T-helper 2 cell (primary cell): Measurements from ENCODE around the gene GGT6.
"Not testable (repeated sequence)": the region's sequence is repeated elsewhere in the genome, so short reads cannot be mapped to it uniquely, and the experiment has no call there.

ENCODE experiments used
- DNase-seq, 5 experiments: peaks; one replicate each; pipeline versions ENCODE4 v3.0.0 to v3.0.0-alpha.2; 2012 to 2022
- total RNA-seq, 2 donors: gene quantifications; one replicate each; lab custom pipeline; 2026; lab: John Stamatoyannopoulos, UW

GGT6 gene, protein sequence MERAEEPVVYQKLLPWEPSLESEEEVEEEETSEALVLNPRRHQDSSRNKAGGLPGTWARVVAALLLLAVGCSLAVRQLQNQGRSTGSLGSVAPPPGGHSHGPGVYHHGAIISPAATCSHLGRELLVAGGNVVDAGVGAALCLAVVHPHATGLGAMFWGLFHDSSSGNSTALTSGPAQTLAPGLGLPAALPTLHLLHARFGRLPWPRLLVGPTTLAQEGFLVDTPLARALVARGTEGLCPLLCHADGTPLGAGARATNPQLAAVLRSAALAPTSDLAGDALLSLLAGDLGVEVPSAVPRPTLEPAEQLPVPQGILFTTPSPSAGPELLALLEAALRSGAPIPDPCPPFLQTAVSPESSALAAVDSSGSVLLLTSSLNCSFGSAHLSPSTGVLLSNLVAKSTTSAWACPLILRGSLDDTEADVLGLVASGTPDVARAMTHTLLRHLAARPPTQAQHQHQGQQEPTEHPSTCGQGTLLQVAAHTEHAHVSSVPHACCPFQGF
- 0 to 0.07 reads per million in 2 donors for total RNA-seq

DNA sequence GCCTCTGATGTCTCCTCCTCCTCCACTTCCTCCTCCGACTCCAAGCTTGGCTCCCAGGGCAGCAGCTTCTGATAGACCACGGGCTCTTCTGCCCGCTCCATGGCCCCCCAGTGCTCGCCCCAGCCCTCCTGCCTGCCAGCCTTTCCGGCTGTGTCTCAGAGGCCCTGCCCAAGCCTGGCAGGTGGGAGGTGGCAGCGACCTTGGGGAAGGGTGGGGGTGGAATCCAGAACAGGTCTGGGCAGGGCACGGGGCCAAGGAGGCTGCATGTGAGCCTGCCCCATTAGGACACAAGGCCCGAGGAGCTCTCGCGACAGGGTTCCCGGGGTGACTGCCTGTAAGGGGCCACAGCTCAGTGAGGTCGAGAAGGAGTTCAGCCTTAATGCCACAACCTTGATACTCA lies at the start of gene GGT6:
TSS of gene GGT6 (minus strand) at position 157 of the 400 bp plus-strand sequence. CDS start at position 101, 56 bp downstream.
- no peak for DNase-seq

DNA sequence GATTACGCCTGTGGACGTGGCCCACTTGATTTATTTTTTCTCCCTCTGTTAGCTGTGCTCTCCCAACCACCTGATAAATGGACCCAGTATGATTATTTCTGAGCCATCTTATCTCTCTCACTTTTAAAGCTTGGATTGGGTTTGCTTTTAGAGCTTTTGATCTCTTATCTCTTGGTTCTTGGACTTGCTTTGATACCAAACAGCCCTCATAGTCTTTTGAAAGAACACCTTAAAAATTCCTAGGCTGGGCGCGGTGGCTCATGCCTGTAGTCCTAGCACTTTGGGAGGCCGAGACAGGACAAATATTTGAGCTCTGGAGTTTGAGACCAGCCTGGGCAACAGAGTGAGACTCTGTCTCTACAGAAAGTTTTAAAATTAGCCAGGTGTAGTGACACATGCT lies 49.8 kb upstream of the GGT6 start:
- no peak for DNase-seq

DNA sequence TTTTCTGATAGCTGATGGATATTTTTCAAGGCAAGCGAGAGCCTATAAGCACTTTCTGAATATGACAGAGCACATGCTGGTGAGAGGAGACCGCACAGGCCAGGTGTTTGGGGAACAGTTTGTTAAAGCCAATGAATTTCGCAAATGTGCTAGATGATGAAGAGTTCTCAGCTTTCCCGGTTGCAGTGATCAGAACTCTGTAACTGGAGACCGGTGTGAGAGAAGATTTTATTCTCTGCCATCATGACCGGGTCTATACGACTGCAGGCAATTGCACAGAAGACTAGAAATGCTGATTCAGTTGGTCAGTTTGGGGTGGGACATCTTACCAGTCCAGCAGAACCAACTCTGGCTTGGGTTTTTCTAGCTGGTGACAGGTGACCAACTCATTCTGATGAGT lies 49.4 kb upstream of the GGT6 start:
- no peak for DNase-seq

DNA sequence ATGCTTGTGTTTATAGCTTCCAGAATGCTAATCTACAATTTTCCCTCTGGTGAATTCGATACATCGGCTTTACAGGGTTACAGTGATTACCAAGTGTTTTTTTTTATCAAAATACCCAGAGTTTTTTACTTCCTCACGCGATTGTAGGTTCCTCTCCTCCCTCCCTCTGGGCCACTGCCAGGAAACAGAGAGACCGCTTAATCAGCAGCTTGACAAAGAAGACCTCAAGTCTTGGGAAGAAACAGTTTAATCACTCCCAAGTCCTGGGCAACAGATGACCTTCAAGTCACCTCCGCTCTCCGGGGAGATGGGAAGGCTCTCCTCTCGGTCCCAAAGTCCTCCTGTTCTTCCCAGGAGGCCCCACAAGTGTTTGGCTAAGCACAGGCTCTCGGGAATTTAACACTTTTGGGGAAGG lies 47.4 kb upstream of the GGT6 start:
- no peak for DNase-seq

DNA sequence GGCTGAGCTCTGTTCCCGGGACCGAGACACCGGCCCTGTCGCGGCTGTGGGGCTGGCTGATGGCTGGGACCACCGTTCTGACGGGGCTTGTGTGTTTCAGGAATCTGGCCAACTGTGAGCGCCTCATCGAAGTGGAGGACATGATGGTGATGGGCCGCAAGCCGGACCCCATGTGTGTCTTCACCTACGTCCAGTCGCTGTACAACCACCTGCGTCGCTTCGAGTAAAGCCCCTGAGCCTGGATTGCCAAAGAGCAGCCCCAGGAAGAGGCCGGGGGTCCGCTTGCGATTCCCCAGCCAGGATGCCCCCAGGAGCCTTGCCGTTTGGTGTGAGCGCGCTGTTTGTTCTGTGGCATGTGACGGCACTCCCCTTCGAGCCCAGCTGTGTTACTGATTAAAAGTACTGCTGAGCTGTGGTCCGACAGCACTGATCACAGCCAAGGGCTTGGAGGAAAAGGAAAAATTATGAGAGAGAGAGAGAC lies 46.9 kb upstream of the GGT6 start:
- no peak for DNase-seq

DNA sequence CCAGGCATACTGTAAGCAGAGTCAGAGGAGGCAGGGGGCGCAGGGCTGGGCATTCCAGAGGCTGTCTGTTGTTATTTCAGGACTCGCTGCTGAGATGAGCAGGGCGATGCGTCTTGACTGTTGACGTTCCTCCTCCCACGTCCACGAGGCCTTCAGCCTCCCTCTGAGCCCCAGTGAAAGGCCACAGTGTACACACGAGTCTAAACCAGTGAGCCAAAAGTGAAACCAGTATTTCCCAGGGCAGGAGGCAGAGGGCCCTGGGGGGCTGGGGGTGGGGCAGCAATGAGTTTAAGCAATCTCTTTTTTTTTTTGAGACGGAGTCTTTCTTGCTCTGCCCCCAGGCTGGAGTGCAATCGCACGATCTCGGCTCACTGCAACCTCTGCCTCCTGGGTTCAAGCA lies 45.4 kb upstream of the GGT6 start:
- no peak for DNase-seq

DNA sequence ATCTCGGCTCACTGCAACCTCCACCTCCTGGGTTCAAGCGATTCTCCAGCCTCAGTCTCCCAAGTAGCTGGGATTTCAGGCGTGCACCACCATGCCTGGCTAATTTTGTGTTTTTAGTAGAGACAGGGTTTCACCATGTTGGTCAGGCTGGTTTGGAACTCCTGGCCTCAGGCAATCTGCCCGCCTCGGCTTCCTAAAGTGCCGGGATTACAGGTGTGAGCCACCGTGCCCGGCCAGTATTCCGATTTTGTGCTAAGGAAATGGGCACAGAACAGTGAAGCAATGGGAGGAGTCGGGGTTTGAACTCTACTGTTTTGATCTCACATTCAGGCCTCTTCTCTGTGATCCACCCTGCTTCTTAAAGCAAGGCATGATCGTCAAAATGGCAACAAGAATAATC lies 44.4 kb upstream of the GGT6 start:
- not testable (repeated sequence) for DNase-seq

DNA sequence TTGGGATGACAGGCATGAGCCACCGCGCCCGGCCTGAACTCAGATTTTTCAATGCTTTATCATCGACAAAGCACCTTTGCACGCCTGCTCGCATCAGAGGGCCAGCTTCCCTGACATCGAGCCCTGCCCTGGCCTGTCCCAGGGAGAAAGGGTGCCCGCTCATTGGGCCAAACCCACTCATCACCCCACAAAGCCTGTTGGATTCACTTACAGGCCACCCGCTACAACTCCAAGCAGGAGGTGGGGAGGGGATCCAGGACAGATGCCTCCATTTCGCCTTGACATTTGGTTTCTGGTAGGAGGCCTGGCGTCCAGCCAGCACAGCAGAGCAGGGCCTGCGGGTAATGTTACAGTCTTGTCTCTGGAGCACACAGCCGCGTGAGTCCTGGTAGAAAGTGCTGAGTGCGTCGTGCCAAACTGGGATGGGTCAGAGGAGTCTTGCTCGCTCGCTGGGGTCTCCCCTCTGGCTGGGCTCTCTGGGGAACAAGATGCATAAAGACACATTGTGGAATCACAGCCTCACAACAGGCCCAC lies 43.8 kb upstream of the GGT6 start:
- DNase-seq: no peak

DNA sequence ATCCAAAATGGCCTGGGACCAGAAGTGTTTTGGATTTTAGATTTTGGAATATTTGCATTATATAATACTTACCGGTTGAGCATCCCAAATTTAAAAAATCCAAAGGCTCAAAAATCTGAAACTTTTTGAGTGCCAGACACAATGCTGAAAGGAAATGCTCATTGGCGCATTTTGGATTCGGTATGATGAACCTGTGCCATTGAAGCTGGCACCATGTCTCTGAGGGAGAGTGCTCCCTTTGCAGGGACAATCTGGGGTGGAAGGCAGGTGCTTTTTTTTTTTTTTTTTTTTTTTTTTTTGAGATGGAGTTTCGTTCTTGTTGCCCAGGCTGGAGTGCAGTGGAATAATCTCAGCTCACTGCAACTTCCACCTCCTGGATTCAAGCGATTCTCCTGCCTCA lies 41.7 kb upstream of the GGT6 start:
- DNase-seq: no peak

DNA sequence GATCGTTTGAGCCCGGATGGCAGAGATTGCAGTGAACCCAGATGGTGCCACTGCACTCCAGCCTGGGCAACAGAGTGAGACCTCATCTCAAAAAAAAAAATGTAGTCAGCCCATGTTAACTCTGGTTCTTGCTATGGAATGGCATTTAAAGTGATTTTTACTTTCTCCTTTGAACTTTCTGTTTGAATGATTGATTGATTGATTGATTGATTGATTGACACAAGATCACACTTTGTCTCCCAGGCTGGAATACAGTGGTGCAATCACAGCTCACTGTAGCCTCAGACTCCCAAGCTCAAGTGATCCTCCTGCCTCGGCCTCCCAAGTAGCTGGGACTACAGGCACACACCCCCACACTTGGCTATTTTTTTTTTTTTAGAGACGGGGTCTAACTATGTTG lies 40.9 kb upstream of the GGT6 start:
- no peak for DNase-seq

DNA sequence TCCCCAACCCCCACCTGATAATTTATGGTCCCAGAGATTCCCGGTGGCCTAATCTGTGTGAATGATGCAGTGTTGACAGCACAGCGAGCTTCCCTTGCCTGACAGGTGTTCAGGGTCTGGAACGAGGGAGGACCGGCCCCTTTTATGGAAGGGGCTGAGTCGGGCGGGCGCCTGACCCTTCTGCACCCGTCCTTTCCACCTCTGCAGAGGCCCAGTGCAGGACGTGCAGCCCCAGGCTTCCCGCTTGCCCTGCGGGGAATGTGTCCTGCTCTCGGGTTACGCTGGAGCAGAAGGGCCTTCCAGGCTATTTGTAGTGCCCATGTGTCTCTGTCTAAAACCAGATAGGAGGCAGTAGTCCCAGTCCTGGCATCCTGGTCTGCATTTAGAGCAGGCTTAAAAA lies 40.2 kb upstream of the GGT6 start:
- no peak for DNase-seq

DNA sequence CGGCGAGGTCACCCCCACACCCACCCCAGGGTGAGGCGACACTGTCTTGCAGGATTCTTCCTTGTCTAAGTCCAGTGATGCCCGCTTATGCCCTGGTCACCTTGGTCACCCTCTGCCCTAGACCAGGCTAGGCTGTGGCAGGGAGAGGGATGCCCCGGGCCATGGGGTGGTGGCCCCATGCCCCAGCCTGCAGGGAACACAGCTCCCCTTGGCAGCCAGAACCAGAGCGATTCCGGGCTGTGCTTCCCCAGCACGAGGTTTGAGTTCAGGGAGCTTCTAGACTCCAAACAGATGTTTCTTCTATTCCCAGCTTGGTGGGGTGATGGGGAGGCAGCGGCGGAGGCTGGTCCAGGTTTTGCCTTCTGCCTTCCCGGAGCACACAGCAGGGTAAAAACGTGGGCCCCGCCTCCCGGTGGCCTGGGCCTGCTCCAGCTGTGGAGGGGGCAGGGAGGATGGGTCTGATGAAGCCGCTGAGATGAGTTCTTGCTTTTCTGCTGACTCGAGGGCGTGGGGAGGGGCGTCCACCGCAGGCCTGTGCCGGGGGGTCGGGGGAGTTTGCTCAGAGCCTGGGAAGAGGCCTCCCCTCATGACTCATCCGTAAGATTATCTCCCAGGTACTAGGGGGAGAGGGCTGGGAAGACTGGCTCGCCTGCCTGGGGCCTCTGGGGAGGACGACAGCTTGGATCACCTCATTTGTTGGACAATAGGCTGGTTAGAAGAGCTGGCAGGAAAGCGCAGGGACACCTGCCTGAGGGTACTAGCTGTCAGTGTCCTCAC lies 39.3 kb upstream of the GGT6 start:
- no peak for DNase-seq

DNA sequence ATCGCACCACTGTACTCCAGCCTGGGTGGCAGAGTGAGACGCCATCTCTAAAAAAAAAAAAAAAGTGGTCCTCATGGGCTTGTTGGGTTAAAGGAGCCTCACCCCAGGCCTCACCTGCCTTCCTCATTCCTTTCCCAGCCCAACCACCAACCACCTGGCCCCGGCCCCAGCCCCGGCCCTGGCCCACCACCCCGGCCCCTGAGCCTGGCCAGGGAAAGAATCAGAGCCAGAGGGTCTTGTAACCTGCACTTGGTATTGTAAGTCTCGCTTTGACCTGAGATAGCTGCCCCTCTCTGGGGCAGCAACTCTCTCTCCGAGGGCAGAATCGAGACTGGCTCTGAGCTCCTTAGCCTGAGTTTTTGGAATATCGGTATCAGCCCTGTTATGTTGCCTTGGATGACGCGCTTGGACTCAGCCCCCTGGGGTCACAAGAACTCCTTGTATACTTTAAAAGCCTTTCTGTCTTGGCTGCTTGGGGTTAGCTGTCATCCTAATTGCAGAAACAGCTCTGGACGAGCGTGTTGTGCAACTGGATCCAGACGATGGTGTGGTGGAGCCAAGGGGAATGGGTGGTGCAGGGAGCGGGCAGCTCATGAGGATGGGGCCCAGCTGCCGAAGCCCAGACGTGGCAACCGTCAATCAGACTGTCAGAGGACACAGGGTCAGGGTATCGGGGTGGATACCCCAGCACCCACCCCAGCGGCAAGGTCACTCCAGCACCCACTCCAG lies 38.6 kb upstream of the GGT6 start:
- DNase-seq: no peak

DNA sequence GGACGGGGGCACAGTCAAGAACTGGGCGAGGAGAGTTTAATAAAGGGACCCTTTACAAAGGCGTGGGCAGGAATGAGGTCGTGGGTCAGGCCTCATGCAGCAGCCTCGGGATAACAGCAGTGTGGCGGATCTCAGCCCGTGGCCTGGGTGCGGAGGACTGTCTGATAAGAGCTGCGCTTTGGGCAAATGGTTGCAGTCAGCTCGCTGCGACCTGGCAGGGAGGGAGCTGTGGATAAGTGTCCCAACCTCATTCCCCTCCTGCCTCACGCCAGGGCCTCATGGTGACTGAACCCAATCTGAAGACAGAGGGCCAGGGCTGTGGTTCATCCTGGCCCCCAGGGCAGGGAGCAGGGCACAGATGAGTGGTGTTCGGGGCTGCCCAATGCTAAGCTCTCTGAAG lies 37.6 kb upstream of the GGT6 start:
- no peak for DNase-seq

DNA sequence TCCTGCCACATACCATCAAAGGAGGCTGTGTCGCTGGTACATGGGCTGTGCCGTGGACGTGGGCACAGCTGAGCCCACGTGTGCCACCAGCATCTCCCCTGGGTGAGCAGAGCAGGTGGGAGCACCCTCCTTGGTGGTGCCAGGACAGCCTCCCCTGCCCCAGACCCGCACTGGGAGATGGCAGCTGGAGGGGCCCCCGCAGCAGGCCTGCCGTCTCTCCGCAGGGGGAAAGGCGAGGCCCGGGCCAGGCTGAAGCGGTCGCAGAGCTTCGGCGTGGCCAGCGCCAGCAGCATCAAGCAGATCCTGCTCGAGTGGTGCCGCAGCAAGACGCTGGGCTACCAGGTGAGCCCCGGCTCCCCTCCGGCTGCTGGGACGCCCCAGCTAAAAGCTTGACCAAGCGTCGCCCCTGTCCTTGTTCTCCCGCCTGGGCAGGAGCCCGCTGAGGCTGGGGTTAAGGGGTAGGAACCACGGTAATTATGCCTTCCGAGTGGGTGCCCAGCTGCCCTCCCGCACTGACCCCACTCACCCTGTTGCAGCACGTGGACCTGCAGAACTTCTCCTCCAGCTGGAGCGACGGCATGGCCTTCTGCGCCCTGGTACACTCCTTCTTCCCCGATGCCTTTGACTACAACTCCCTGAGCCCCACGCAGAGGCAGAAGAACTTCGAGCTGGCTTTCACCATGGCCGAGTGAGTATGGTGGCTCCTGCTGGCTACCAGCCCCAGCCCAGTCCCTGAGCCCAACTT lies 36.4 kb upstream of the GGT6 start:
- no peak for DNase-seq

DNA sequence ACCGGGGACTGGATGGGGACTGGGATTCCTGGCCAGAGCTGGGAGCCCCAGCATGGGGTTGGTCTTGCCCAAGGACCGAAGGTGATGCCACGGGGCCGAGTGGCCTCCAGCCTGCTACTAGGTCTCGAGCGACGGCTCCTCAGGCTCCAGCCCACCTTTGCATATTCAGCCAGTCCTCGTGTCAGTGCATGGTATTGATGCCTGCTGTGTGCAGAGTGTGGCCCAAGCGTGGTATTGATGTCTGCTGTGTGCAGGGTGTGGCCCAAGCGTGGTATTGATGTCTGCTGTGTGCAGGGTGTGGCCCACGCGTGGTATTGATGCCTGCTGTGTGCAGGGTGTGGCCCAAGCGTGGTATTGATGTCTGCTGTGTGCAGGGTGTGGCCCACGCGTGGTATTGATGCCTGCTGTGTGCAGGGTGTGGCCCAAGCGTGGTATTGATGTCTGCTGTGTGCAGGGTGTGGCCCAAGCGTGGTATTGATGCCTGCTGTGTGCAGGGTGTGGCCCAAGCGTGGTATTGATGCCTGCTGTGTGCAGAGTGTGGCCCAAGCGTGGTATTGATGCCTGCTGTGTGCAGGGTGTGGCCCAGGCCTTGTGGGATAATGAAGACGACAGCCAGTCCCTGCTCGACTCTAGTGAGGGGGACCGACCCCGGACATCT lies 35.4 kb upstream of the GGT6 start:
- not testable (repeated sequence) for DNase-seq

DNA sequence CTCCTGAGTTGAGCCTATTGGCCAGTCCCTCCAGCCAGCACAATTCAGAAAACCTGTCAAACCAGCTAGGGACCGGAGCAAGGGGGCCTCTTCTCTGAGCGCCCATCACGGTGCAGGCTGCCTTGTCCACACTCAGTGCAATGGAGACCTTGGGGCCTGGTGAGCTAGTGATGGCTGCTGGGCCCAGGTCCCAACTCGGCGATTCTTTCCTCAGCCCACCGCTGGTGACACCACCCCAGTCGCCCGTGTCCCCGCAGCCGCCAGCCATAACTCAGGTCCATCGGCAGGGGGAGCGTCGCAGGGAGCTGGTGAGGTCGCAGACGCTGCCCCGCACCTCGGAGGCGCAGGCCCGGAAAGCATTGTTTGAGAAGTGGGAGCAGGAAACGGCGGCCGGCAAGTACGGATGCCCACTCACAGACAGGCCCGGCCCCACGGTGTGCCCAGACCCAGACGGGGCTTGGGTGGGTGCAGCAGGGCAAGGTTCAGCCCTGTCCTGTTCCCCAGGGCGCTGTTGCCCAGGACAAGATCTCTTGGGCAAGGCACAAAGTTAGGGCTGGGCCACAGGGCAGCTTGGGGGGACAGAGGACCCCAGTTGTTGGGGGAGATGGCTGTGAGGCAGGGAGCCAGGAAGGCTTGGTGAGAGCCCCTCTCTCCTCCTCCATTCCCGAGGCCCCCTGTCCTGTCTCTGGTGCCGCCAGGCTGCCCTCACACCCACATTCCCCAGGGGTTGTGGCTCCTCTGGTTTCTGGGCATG lies 34.7 kb upstream of the GGT6 start:
- peak in 1 of 5 experiments; percentile 49 for DNase-seq

DNA sequence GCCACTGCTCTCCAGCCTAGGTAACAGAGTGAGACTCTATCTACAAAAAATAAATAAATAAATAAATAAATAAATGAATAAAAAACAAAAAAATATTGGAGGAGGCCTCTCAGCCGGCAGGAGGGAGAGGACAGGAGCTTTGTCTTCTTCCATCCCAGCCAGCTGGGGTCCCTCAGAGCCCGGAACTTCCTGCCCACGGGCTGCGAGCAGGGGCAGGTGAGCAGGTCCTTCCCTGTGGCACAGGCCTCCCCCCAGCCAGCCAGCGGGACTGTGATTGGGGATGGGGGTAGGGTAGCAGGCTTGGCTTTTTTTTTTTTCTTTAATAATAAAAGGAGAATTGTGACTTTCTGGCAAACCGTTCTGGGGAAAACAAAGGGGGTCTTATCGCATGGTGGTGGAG lies 34.0 kb upstream of the GGT6 start:
- no peak for DNase-seq

DNA sequence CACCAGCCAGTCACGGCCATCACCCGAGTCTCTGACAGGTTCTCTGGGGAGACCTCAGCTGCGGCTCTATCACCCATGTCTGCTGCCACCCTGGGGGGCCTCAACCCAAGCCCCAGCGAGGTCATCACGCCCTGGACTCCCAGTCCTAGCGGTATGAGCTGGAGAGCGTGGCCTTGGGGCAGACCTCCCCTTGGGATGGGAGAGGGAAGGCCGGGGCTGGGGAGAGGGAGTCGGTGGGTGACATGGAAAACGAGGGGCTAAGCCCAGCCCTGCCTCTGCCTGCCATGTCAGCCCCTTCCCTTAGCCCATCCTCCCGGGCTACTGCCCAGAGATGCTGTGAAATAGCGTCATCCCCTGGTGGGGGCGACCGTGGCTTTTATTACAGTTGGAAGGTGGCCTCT lies 32.6 kb upstream of the GGT6 start:
- DNase-seq: no peak

DNA sequence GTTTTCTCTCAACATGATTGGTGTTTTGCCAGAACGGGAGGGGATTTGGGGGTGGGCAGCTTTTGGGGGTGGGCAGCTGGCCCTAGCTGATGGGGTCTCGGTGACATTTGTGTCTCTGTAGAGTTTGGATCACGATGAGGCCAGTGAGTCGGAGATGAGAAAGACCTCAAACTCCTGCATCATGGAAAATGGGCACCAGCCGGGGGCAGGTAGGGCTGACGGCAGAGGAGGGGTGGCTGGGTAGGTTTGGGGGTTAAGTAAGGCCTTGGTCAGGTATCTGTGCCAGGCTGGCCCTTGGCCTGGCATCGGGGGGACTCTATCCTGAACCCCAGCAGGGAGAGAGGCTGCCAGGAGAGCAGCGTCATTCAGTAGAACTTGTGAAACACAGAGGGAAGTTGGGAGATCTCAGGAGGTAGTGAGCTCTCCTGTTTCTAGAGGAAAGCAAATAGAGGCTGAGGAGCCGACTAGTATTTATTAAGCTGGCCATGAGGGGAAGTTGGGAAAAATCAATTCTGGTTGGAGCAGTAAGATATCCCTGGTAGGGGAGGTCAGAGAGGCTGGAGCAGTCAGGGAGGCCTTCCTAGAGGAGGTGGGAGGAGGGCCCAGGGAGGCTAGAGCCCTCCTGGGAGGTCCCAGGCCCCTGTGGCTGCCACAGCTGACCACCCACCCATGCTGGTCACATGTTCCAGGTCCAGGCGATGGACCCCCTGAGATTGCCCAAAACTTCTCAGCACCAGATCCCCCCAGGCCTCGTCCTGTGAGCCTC lies 32.0 kb upstream of the GGT6 start:
- DNase-seq: no peak
